IPS-18c (cell line): Measurements from ENCODE around the gene VAV1.
"Not testable (repeated sequence)": the region's sequence is repeated elsewhere in the genome, so short reads cannot be mapped to it uniquely, and the experiment has no call there.

ENCODE experiments used
- H3K4me3 ChIP-seq: 2 replicates; pipeline ENCODE4 v1.7.0; 2013; ENCODE audit warnings: low read depth, mild to moderate bottlenecking, low read length, moderate library complexity; ENCODE audit not compliant: insufficient read depth
- H3K9me3 ChIP-seq: one replicate; pipeline ENCODE4 v1.6.1; 2013; ENCODE audit warnings: mild to moderate bottlenecking, low read length, moderate library complexity; ENCODE audit not compliant: control insufficient read depth, insufficient read depth

The VAV1 gene

GRCh38 chr19:6820237-6820636 lies 47.7 kb downstream of the VAV1 start:
- peaks cover 3% of the 10 kb centered on the region for H3K9me3 ChIP-seq
- no peak overlapping the region for H3K4me3 ChIP-seq

GRCh38 chr19:6821639-6822310 lies 49.3 kb downstream of the VAV1 start:
- Histone ChIP-seq H3K9me3 (peaks cover 3% of the 10 kb centered on the region), H3K4me3 (no peak overlapping the region)

GRCh38 chr19:6822311-6822670 lies 49.8 kb downstream of the VAV1 start:
- Histone ChIP-seq H3K4me3 (no peak overlapping the region), H3K9me3 (peaks cover 3% of the 10 kb centered on the region)

GRCh38 chr19:6825076-6825774 lies 52.7 kb downstream of the VAV1 start:
- no peak overlapping the region for H3K4me3 ChIP-seq
- peaks cover 3% of the 10 kb centered on the region for H3K9me3 ChIP-seq

- H3K4me3 ChIP-seq, result no peak overlapping the region
- no peaks in the 10 kb centered on the region for H3K9me3 ChIP-seq
Observed at GRCh38 chr19:6826281-6826920, 53.9 kb downstream of the VAV1 start.

- H3K4me3 ChIP-seq, result peak overlapping the region; percentile 43
- H3K9me3 ChIP-seq, result no peaks in the 10 kb centered on the region
Observed at GRCh38 chr19:6828306-6828697, 55.8 kb downstream of the VAV1 start.

- Histone ChIP-seq H3K9me3 (no peaks in the 10 kb centered on the region), H3K4me3 (peak overlapping the region; percentile 43)
Observed at GRCh38 chr19:6828698-6829633, 56.5 kb downstream of the VAV1 start.

- not testable (repeated sequence) for H3K4me3 ChIP-seq, H3K9me3 ChIP-seq
Observed at GRCh38 chr19:6829829-6830228, 57.3 kb downstream of the VAV1 start.

GRCh38 chr19:6831084-6831483 lies 58.6 kb downstream of the VAV1 start:
- not testable (repeated sequence) for H3K9me3 ChIP-seq

GRCh38 chr19:6832412-6832811 lies 59.9 kb downstream of the VAV1 start:
- Histone ChIP-seq H3K9me3 (no peaks in the 10 kb centered on the region), H3K4me3 (no peak overlapping the region)

More at GRCh38 chr19:6831084-6831483, 58.6 kb downstream of the VAV1 start:
- not testable (repeated sequence) for H3K4me3 ChIP-seq

- H3K9me3 ChIP-seq, result no peaks in the 10 kb centered on the region
- H3K4me3 ChIP-seq, result no peak overlapping the region
Observed at GRCh38 chr19:6833166-6833790, 60.8 kb downstream of the VAV1 start.

- no peaks in the 10 kb centered on the region for H3K9me3 ChIP-seq
- no peak overlapping the region for H3K4me3 ChIP-seq
Observed at GRCh38 chr19:6834433-6834832, 61.9 kb downstream of the VAV1 start.

- Histone ChIP-seq H3K4me3 (no peak overlapping the region), H3K9me3 (no peaks in the 10 kb centered on the region)
Observed at GRCh38 chr19:6835501-6835900, 63.0 kb downstream of the VAV1 start.

- Histone ChIP-seq H3K9me3 (no peaks in the 10 kb centered on the region), H3K4me3 (no peak overlapping the region)
Observed at GRCh38 chr19:6837525-6837924, 65.0 kb downstream of the VAV1 start.

- H3K9me3 ChIP-seq, result no peaks in the 10 kb centered on the region
- no peak overlapping the region for H3K4me3 ChIP-seq
Observed at GRCh38 chr19:6838062-6838655, 65.7 kb downstream of the VAV1 start.

GRCh38 chr19:6842871-6843607 lies 70.5 kb downstream of the VAV1 start:
- Histone ChIP-seq H3K9me3 (no peaks in the 10 kb centered on the region), H3K4me3 (no peak overlapping the region)
